ENCODE measurements around the gene CERK.

CERK gene

DNA sequence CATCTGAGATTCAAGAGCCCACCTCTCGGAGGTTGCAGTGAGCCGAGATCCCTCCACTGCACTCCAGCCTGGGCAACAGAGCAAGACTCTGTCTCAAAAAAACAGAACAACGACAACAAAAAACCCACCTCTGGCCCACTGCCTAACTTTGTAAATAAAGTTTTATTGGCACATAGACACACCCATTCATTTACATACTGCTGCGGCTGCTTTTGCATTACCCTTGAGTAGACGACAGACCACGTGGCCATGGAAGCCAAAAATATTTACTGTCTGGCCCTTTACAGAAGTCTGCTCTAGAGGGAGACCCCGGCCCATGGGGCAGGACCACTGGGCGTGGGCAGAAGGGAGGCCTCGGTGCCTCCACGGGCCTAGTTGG is 70.8 kb downstream of the CERK start:
- no peaks in the 10 kb centered on the region for H3K27me3 ChIP-seq (ENCODE audit: insufficient read depth, low read length)
- H3K4me3 ChIP-seq (ENCODE audit: low read length), result no peak overlapping the region
- H3K36me3 ChIP-seq (ENCODE audit: insufficient read depth, low read length), result peaks cover 18% of the 10 kb centered on the region
- H3K9me3 ChIP-seq (ENCODE audit: low read length), result no peaks in the 10 kb centered on the region
- no peak overlapping the region for H2AFZ ChIP-seq (ENCODE audit: low read depth, low read length)
- H3K4me1 ChIP-seq (ENCODE audit: insufficient read depth, low read length), result peaks cover 8% of the 10 kb centered on the region

- Histone ChIP-seq H3K36me3 (ENCODE audit: insufficient read depth, low read length) (peaks cover 18% of the 10 kb centered on the region), H3K27me3 (ENCODE audit: insufficient read depth, low read length) (no peaks in the 10 kb centered on the region), H3K4me3 (ENCODE audit: low read length) (no peak overlapping the region), H2AFZ (ENCODE audit: low read depth, low read length) (no peak overlapping the region), H3K4me1 (ENCODE audit: insufficient read depth, low read length) (peaks cover 8% of the 10 kb centered on the region), H3K9me3 (ENCODE audit: low read length) (no peaks in the 10 kb centered on the region)
These were observed 71.3 kb downstream of the CERK start for GRCh38 chr22:46666577-46667244.

GRCh38 chr22:46665751-46666280 is 72.2 kb downstream of the CERK start:
- Histone ChIP-seq H3K9me3 (ENCODE audit: low read length) (no peaks in the 10 kb centered on the region), H3K4me3 (ENCODE audit: low read length) (no peak overlapping the region), H2AFZ (ENCODE audit: low read depth, low read length) (no peak overlapping the region), H3K4me1 (ENCODE audit: insufficient read depth, low read length) (peaks cover 8% of the 10 kb centered on the region), H3K36me3 (ENCODE audit: insufficient read depth, low read length) (peaks cover 18% of the 10 kb centered on the region), H3K27me3 (ENCODE audit: insufficient read depth, low read length) (no peaks in the 10 kb centered on the region)

- H3K36me3 ChIP-seq (ENCODE audit: insufficient read depth, low read length), result peaks cover 18% of the 10 kb centered on the region
- H3K4me3 ChIP-seq (ENCODE audit: low read length), result no peak overlapping the region
- H3K4me1 ChIP-seq (ENCODE audit: insufficient read depth, low read length), result peaks cover 6% of the 10 kb centered on the region
- no peaks in the 10 kb centered on the region for H3K9me3 ChIP-seq (ENCODE audit: low read length)
- no peaks in the 10 kb centered on the region for H3K27me3 ChIP-seq (ENCODE audit: insufficient read depth, low read length)
- H2AFZ ChIP-seq (ENCODE audit: low read depth, low read length), result no peak overlapping the region
These were observed 72.8 kb downstream of the CERK start for GRCh38 chr22:46665151-46665695.

DNA sequence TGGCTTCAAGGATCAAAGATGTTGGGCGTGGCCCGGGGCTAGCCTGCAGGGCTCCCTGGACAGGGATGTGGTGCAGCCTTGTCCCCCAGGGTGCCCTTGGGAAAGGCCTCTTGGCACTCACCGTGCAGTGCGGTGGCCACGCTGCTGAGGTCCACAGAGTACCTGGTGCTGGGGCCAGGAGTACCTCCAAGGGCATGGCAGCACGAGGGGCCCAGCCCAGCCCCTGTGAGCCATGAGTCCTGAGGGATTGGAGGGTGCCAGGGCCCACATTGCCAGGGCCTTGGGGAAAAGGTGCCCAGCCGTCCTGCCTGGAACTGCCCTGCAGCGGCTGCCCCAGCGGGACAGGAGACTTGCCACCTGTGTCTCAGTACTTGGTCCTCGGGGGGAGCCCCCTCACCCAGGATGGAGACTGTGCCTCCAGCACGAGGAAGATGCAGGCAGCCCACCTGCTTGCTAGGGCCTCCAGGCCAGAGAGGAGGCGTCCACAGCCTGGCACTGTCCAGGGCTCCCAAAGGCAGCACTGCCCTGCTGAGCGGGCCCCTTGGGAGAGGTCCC is 73.7 kb downstream of the CERK start:
- Histone ChIP-seq H3K9me3 (ENCODE audit: low read length) (no peaks in the 10 kb centered on the region), H3K27me3 (ENCODE audit: insufficient read depth, low read length) (no peaks in the 10 kb centered on the region), H3K4me1 (ENCODE audit: insufficient read depth, low read length) (no peaks in the 10 kb centered on the region), H3K36me3 (ENCODE audit: insufficient read depth, low read length) (peaks cover 18% of the 10 kb centered on the region), H2AFZ (ENCODE audit: low read depth, low read length) (no peak overlapping the region), H3K4me3 (ENCODE audit: low read length) (no peak overlapping the region)

- Histone ChIP-seq H3K36me3 (ENCODE audit: insufficient read depth, low read length) (peaks cover 13% of the 10 kb centered on the region), H2AFZ (ENCODE audit: low read depth, low read length) (no peak overlapping the region), H3K9me3 (ENCODE audit: low read length) (no peaks in the 10 kb centered on the region), H3K27me3 (ENCODE audit: insufficient read depth, low read length) (no peaks in the 10 kb centered on the region), H3K4me1 (ENCODE audit: insufficient read depth, low read length) (no peaks in the 10 kb centered on the region), H3K4me3 (ENCODE audit: low read length) (no peak overlapping the region)
These were observed 74.5 kb downstream of the CERK start for GRCh38 chr22:46663436-46664100.

DNA sequence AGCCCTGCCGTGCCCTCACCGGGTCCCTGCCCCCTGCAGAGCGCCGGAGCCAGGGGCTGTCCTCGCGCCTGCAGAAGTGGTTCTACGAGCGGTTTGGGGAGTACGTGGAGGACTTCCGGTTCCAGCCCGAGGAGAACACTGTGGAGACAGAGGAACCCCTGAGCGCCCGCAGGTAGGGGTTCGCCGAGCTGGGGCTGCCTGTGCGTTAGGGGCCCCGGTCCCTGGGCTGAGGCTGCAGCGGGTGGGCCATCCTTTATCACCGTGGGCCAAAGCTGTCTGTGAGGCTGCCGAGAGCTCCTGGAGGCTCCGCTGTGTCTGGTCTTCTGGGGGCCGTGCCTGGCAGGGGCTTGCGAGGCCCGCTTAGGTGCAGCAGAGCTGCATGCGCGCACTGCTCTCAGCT is 75.1 kb downstream of the CERK start:
- Histone ChIP-seq H2AFZ (ENCODE audit: low read depth, low read length) (no peak overlapping the region), H3K27me3 (ENCODE audit: insufficient read depth, low read length) (no peaks in the 10 kb centered on the region), H3K4me1 (ENCODE audit: insufficient read depth, low read length) (no peaks in the 10 kb centered on the region), H3K9me3 (ENCODE audit: low read length) (no peaks in the 10 kb centered on the region), H3K36me3 (ENCODE audit: insufficient read depth, low read length) (peaks cover 13% of the 10 kb centered on the region), H3K4me3 (ENCODE audit: low read length) (no peak overlapping the region)

GRCh38 chr22:46662226-46662625 is 75.8 kb downstream of the CERK start:
- Histone ChIP-seq H3K4me3 (ENCODE audit: low read length) (no peak overlapping the region), H3K9me3 (ENCODE audit: low read length) (no peaks in the 10 kb centered on the region), H3K4me1 (ENCODE audit: insufficient read depth, low read length) (no peaks in the 10 kb centered on the region), H3K27me3 (ENCODE audit: insufficient read depth, low read length) (no peaks in the 10 kb centered on the region), H2AFZ (ENCODE audit: low read depth, low read length) (no peak overlapping the region), H3K36me3 (ENCODE audit: insufficient read depth, low read length) (peaks cover 13% of the 10 kb centered on the region)

DNA sequence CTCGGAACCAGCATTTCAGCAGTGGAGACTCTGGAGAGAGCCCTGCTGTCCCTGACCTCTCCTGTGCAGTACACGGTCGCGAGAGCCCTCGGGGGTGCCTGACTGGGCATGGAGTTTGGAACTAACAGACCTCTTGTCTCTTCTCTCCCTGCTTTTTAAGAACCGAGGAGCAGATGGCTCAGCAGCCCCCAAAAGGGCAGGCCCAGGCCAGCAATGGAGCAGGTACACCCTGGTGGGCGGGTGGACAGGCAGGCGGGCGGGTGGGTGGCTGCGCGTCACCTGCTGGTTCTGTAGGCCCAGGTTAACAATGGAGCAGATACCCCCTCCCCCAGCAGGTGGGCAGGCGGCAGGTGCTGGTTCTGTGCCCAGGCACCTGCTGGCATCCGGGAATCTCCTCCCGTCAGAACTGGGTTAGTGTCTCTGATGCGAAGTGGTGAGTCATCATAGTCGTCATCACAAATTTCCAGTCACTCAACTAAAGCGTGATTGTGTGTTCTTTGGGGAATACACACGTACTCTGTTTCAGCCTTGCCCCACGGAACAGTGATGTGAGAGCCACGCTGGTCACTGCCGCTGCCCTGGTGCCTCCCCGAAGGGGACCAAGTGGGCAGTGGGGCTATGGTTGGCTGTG is 76.7 kb downstream of the CERK start:
- Histone ChIP-seq H3K4me1 (ENCODE audit: insufficient read depth, low read length) (no peaks in the 10 kb centered on the region), H2AFZ (ENCODE audit: low read depth, low read length) (no peak overlapping the region), H3K36me3 (ENCODE audit: insufficient read depth, low read length) (peaks cover 6% of the 10 kb centered on the region), H3K4me3 (ENCODE audit: low read length) (no peak overlapping the region), H3K9me3 (ENCODE audit: low read length) (no peaks in the 10 kb centered on the region), H3K27me3 (ENCODE audit: insufficient read depth, low read length) (no peaks in the 10 kb centered on the region)

DNA sequence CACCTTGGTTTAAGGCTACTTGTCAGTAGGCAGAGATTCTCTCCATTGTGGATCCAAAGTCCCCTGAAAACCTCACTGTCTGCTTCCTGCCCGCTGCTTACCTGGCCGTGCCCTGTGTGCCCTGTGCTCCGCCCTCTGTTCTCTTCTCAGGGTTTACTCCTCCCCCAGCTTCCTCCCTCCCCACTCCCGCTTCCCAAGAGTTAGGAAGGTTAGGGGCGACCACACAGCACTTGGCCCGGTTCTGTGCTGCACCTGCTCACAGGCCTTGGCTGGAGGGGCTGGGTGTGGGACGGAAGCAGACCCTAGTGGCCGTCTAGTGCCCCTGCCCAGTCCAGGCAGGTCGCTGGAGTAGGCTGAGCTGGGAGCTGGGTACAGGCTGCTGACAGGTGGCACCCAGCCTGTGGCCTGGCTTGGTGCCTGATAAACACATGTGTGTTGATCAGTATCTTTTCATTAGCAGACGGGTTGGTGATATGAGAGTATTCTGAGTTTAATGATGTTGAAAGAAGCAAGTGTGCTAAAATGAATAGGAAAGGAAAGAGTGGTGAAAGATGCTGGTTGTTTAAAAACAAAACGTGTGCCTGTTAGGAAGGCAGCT is 77.3 kb downstream of the CERK start:
- H3K9me3 ChIP-seq (ENCODE audit: low read length), result no peaks in the 10 kb centered on the region
- H3K4me1 ChIP-seq (ENCODE audit: insufficient read depth, low read length), result no peaks in the 10 kb centered on the region
- H3K27me3 ChIP-seq (ENCODE audit: insufficient read depth, low read length), result no peaks in the 10 kb centered on the region
- no peak overlapping the region for H2AFZ ChIP-seq (ENCODE audit: low read depth, low read length)
- H3K4me3 ChIP-seq (ENCODE audit: low read length), result no peak overlapping the region
- peaks cover 2% of the 10 kb centered on the region for H3K36me3 ChIP-seq (ENCODE audit: insufficient read depth, low read length)

DNA sequence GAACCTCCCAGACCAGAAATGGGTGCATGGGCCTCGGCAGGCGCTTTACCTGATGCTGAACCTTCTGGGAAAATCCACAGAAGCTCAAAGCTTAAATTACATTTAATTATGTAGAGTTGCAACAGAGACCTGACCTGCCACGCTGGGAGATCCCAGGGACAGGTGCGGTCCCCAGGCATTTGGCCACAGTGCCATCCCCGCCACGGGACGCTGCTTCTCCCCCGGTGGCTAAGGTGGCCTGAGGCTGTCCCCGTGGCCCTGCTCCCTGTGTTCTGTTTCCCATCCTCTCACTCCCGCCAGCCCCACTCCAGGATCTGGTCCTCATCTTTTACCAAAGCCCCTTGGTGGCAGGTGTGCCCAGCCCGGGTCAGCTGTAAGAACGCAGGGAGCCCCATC is 78.3 kb downstream of the CERK start:
- Histone ChIP-seq H3K4me1 (ENCODE audit: insufficient read depth, low read length) (no peaks in the 10 kb centered on the region), H3K9me3 (ENCODE audit: low read length) (no peaks in the 10 kb centered on the region), H2AFZ (ENCODE audit: low read depth, low read length) (no peak overlapping the region), H3K27me3 (ENCODE audit: insufficient read depth, low read length) (no peaks in the 10 kb centered on the region), H3K36me3 (ENCODE audit: insufficient read depth, low read length) (peaks cover 2% of the 10 kb centered on the region), H3K4me3 (ENCODE audit: low read length) (no peak overlapping the region)

DNA sequence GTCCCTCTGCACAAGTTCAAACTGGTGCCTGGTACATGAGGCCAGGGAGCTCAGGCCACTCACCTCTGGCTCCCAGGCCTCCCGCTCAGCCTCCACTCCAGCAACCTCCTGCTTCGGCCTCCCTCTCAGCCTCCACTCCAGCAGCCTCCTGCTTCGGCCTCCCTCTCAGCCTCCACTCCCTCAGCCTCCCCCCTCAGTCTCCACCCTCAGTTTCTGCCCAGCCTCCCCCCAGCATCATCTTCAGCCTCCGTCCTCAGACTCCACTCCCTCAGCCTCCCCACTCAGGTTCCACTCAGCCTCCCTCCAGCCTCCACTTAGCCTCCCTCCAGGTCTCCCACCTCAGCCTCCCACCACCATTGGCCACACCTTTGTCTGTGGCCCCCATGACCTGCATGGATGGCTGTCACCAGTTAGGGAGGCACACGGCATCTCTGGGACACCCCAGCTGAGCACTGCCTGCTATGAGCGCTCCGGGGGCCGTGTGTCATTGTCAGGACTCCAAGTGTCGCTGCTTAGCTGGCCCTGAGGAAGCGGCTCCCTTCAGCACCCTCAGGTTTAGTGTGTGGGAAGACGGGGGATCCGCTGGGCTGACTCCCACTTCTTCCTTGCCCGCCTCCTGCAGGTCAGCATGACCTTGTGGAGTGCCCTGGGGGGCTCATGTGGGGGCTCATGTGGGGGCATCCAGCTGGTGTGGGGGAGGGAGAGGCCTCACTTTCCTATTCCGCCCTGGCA is 78.8 kb downstream of the CERK start:
- H2AFZ ChIP-seq (ENCODE audit: low read depth, low read length), result no peak overlapping the region
- H3K36me3 ChIP-seq (ENCODE audit: insufficient read depth, low read length), result peaks cover 2% of the 10 kb centered on the region
- no peaks in the 10 kb centered on the region for H3K4me1 ChIP-seq (ENCODE audit: insufficient read depth, low read length)
- no peak overlapping the region for H3K4me3 ChIP-seq (ENCODE audit: low read length)
- no peaks in the 10 kb centered on the region for H3K27me3 ChIP-seq (ENCODE audit: insufficient read depth, low read length)
- no peaks in the 10 kb centered on the region for H3K9me3 ChIP-seq (ENCODE audit: low read length)

All from neuron (in vitro differentiated cells).